ENCODE measurements around the gene MLC1. TPM values are rescaled to one million over a fixed set of nuclear protein-coding genes. Genes with fewer than 3 reads are reported as not detected.

MLC1 gene
- total and polyA plus RNA-seq, 4 donors, result 0.65 to 2.6 (median 0.77) TPM

- Histone ChIP-seq H3K27ac (ENCODE audit: low read depth in 1 of 2, low read length in 1 of 2) (no peak overlapping the region), H3K4me1 (ENCODE audit: control insufficient read depth in 5 of 5, insufficient read depth in 5 of 5, low read length in 5 of 5) (peaks cover 0 to 21% (median 6%) of the 10 kb centered on the region in 5 donors), H3K27me3 (ENCODE audit: control insufficient read depth in 3 of 3, insufficient read depth in 3 of 3, low read length in 2 of 3) (no peaks in the 10 kb centered on the region), H3K4me3 (no peak overlapping the region), H3K9me3 (ENCODE audit: control insufficient read depth in 4 of 4, insufficient read depth in 3 of 4, low read length in 3 of 4) (no peaks in the 10 kb centered on the region), H3K9ac (ENCODE audit: insufficient read depth in 1 of 2, low read length in 2 of 2) (no peak overlapping the region), H3K36me3 (ENCODE audit: control insufficient read depth in 4 of 4, insufficient read depth in 4 of 4, low read length in 4 of 4) (no peaks in the 10 kb centered on the region)
- TF ChIP-seq CTCF (IDR thresholded peaks at IDR 0.05; ENCODE audit: control extremely low read depth, extremely low read depth), result no peak
- DNase-seq, result no peak
- 60 to 83% methylated on average over 1 of the region's 1 CpG for WGBS, 2 donors
- ATAC-seq (ENCODE audit: insufficient read depth, low FRiP score), result no peak
Measured at GRCh38 chr22:50111056-50111455, 25.8 kb upstream of the MLC1 start.

GRCh38 chr22:50107529-50107928, 22.3 kb upstream of the MLC1 start:
- DNase-seq, result no peak

GRCh38 chr22:50105208-50106100, 20.2 kb upstream of the MLC1 start:
- H3K4me3 ChIP-seq, result no peak overlapping the region
- peaks cover 0 to 6% (median 0%) of the 10 kb centered on the region in 5 donors for H3K4me1 ChIP-seq (ENCODE audit: control insufficient read depth in 5 of 5, insufficient read depth in 5 of 5, low read length in 5 of 5)
- H3K27me3 ChIP-seq (ENCODE audit: control insufficient read depth in 3 of 3, insufficient read depth in 3 of 3, low read length in 2 of 3), result no peaks in the 10 kb centered on the region
- H3K9ac ChIP-seq (ENCODE audit: insufficient read depth in 1 of 2, low read length in 2 of 2), result peak overlapping the region in 1 of 2 donors; percentile 20
- TF ChIP-seq CTCF (IDR thresholded peaks at IDR 0.05; ENCODE audit: control extremely low read depth, extremely low read depth), result no peak
- H3K27ac ChIP-seq (ENCODE audit: low read depth in 1 of 2, low read length in 1 of 2), result no peak overlapping the region
- WGBS, 2 donors, result 28 to 43% methylated on average over 9 of the region's 9 CpGs
- peak; percentile 66 to 91 (median 84) for DNase-seq
- no peaks in the 10 kb centered on the region for H3K36me3 ChIP-seq (ENCODE audit: control insufficient read depth in 4 of 4, insufficient read depth in 4 of 4, low read length in 4 of 4)
- H3K9me3 ChIP-seq (ENCODE audit: control insufficient read depth in 4 of 4, insufficient read depth in 3 of 4, low read length in 3 of 4), result no peaks in the 10 kb centered on the region
- ATAC-seq (ENCODE audit: insufficient read depth, low FRiP score), result no peak

More at GRCh38 chr22:50107529-50107928, 22.3 kb upstream of the MLC1 start:
- Histone ChIP-seq H3K4me3 (no peak overlapping the region), H3K27me3 (ENCODE audit: control insufficient read depth in 3 of 3, insufficient read depth in 3 of 3, low read length in 2 of 3) (no peaks in the 10 kb centered on the region), H3K4me1 (ENCODE audit: control insufficient read depth in 5 of 5, insufficient read depth in 5 of 5, low read length in 5 of 5) (peaks cover 0 to 6% (median 0%) of the 10 kb centered on the region in 5 donors), H3K36me3 (ENCODE audit: control insufficient read depth in 4 of 4, insufficient read depth in 4 of 4, low read length in 4 of 4) (no peaks in the 10 kb centered on the region), H3K9ac (ENCODE audit: insufficient read depth in 1 of 2, low read length in 2 of 2) (no peak overlapping the region), H3K27ac (ENCODE audit: low read depth in 1 of 2, low read length in 1 of 2) (no peak overlapping the region), H3K9me3 (ENCODE audit: control insufficient read depth in 4 of 4, insufficient read depth in 3 of 4, low read length in 3 of 4) (no peaks in the 10 kb centered on the region)
- ATAC-seq (ENCODE audit: insufficient read depth, low FRiP score), result no peak
- no peak for TF ChIP-seq CTCF (IDR thresholded peaks at IDR 0.05; ENCODE audit: control extremely low read depth, extremely low read depth)
- 83 to 86% methylated on average over 9 of the region's 9 CpGs for whole genome bisulfite sequencing, 2 donors

Measured in lung (tissue), 12 donors.